ENCODE results near the gene LLGL2.
A peak's percentile ranks its signal among the peaks of the same experiment; 100 is the strongest.

LLGL2 gene

DNA sequence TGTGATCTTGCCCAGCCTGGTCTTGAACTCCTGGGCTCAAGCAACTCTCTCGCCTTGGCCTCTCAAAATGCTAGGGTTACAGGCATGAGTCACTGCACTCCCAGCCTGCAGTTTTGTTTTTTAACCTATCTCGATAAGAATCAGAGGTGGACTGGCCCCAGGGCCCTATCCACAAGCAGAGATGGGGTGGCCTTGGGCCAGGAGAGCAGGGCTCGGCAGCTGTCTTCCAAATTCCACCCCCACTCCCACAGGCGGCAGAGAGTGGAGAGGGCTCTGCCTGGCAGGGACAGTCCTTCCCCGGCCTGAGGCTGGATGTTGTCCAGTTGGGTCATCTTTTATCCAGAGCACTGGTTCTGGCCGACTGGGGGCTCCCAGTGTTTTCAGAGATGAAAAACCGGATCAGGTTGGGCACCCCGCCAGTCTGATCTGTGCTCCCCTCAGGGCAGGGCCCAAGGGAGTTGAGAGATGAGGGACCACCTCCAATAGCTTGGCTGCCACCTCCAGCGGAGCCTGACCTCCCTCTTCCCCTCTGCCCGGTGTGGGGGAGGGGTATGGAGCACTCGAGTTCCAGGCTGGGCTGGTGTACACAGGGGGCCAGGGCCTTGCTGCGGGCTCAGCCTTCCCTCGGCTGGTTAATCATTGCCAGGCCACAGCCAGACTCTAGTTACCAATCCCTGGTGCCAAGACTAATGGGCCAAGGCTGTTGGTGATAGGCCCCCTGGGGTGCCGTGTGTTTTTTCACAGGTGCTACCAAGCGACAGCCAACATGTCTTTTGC lies 31.8 kb downstream of the LLGL2 start:
- Histone ChIP-seq H3K4me2 (peak overlapping the region; percentile 21 to 89 (median 75)), H3K36me3 (peaks cover 0 to 7% (median 0%) of the 10 kb centered on the region in 11 experiments; a peak in 6 of 22 replicates), H3K27me3 (no peaks in the 10 kb centered on the region), H3K9ac (peak overlapping the region in 8 of 11 experiments; percentile 3 to 65 (median 52); a peak in 13 of 22 replicates), H3K27ac (peak overlapping the region in 7 of 11 experiments; percentile 26 to 67 (median 48); a peak in 13 of 22 replicates), H3K4me3 (peak overlapping the region in 1 of 10 experiments; percentile 5; a peak in 1 of 20 replicates), H4K20me1 (peaks cover 0 to 6% (median 0%) of the 10 kb centered on the region in 11 experiments; a peak in 3 of 22 replicates), H3K9me3 (replicated peaks in 1 of 11) (no peaks in the 10 kb centered on the region), H3K4me1 (peaks cover 12 to 53% (median 35%) of the 10 kb centered on the region in 10 experiments; a peak in 19 of 20 replicates)
- TF ChIP-seq Cebpa-rat (IDR thresholded peaks at IDR 0.05) = no peak

DNA sequence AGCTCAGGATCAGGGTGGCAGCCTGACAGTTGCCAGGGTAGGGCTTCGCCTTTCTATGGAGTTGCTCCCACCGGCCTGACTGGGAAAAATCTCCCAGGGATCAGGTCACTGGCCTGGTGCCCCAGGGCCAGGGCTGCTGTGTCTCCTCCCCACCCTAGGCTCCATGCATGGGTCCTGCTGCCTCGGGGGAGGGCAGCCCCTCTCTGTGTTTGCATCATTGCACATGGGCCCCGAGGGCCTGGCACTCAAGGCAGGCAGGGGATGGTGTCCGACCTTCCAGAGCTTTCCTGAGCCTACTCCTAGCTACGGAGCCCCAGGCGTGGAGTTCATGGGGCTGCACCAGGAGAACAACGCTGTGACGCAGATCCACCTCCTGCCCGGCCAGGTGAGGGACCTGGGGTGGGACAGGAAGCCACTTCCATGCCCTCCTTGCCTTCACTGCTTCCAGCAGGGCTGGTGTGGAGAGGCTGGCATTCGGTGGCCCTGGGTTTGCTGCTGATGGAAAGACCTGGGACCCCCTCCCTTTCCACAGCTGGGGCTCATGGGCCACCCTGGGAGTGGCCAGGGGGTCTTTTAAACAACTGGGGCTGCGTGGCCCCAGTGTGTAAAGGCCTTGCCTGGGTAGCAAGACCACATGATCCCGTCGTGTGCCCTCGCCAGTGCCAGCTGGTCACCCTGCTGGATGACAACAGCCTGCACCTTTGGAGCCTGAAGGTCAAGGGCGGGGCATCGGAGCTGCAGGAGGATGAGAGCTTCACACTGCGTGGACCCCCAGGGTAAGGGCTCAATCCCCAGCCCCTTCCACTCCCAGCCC lies 32.6 kb downstream of the LLGL2 start:
- Histone ChIP-seq H3K9ac (peak overlapping the region in 7 of 11 experiments; percentile 3 to 65 (median 55); a peak in 12 of 22 replicates), H3K36me3 (peaks cover 1 to 14% (median 4%) of the 10 kb centered on the region in 11 experiments; a peak in 17 of 22 replicates), H3K27ac (peak overlapping the region in 7 of 11 experiments; percentile 26 to 67 (median 48); a peak in 12 of 22 replicates), H3K9me3 (replicated peaks in 1 of 11) (no peaks in the 10 kb centered on the region), H3K4me2 (peak overlapping the region in 10 of 11 experiments; percentile 58 to 89 (median 80); a peak in 20 of 22 replicates), H3K4me1 (peaks cover 12 to 48% (median 35%) of the 10 kb centered on the region in 10 experiments; a peak in 19 of 20 replicates), H3K27me3 (no peaks in the 10 kb centered on the region), H3K4me3 (no peak overlapping the region), H4K20me1 (peaks cover 0 to 1% (median 0%) of the 10 kb centered on the region in 11 experiments; a peak in 3 of 22 replicates)
- TF ChIP-seq Cebpa-rat (IDR thresholded peaks at IDR 0.05) = no peak

DNA sequence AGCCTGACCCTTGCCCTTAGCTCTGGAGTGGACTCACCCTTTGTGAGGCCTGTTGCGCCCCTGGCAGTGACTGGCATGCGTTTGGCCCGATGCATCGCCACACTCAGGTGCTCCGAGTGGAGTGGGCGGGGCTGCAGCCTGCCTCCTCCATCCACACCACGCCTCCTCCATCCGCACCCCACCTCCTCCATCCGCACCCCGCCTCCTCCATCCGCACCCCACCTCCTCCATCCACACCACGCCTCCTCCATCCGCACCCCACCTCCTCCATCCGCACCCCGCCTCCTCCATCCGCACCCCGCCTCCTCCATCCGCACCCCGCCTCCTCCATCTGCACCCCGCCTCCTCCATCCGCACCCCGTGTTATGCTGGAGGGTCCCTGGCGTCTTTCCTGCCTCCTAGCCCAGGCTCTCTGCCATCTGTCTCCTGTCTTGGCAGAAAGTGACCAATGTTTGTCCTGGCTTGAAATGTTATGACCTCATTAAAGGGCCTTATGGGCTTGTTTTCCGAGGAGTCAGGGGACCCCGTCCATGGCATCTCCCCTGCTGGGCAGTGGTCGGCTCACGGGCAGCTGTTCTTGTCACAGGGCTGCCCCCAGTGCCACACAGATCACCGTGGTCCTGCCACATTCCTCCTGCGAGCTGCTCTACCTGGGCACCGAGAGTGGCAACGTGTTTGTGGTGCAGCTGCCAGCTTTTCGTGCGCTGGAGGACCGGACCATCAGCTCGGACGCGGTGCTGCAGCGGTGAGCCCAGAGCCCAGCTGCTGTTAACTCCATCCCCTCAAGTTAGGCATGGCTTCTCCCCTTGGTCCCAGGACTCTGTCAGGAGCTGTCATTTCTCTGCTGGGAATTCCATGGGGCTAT lies 33.4 kb downstream of the LLGL2 start:
- H3K27ac ChIP-seq = no peak overlapping the region
- H4K20me1 ChIP-seq = no peaks in the 10 kb centered on the region; a peak in 2 of 22 replicates
- H3K9me3 ChIP-seq (replicated peaks in 1 of 11) = no peaks in the 10 kb centered on the region
- H3K27me3 ChIP-seq = no peaks in the 10 kb centered on the region
- H3K36me3 ChIP-seq = peaks cover 7 to 22% (median 13%) of the 10 kb centered on the region in 11 experiments; a peak in 20 of 22 replicates
- no peak for TF ChIP-seq Cebpa-rat (IDR thresholded peaks at IDR 0.05)
- H3K4me1 ChIP-seq = peaks cover 12 to 47% (median 35%) of the 10 kb centered on the region in 10 experiments; a peak in 19 of 20 replicates
- peak overlapping the region in 1 of 11 experiments; percentile 5; a peak in 1 of 22 replicates for H3K9ac ChIP-seq
- H3K4me2 ChIP-seq = peak overlapping the region in 2 of 11 experiments; percentile 75 to 89; a peak in 3 of 22 replicates
- no peak overlapping the region for H3K4me3 ChIP-seq

DNA sequence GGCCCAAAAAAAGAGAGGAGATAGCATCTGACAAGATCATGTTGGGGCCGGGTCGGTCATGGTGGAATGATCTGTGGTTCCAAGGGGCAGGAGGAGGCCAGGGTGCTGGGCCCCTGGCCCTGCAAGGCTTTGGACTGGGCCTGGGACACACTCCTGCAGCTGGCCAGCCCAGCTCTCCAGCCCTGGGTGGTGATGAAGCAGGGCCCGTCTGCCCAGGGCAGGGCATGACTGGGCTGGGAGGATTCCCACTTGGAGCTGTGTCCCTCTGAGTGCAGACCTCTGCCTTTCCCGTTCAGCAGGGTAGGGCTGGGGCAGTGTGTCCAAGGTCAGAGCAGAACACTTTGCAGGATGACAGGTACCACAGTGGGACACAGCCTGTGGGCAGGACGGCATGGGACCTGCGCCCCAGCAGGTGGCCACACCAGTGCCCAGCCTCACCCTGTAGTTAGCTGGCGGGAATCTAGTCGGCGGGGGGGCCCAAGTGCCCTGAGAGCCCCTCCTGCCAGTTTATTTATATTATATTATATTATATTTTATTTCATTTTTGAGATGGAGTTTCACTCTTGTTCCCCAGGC lies 34.5 kb downstream of the LLGL2 start:
- no peak overlapping the region for H3K4me2 ChIP-seq
- H3K4me1 ChIP-seq = peaks cover 12 to 44% (median 35%) of the 10 kb centered on the region in 10 experiments; a peak in 19 of 20 replicates
- H3K9ac ChIP-seq = 0 out of 22 replicates have a peak overlapping the region, but pooled peaks of 1 of the 11 experiments have one; percentile 5
- H3K9me3 ChIP-seq (replicated peaks in 1 of 11) = no peaks in the 10 kb centered on the region
- peak overlapping the region in 1 of 11 experiments; percentile 13; a peak in 2 of 22 replicates for H3K27ac ChIP-seq
- H4K20me1 ChIP-seq = no peaks in the 10 kb centered on the region; a peak in 3 of 22 replicates
- peaks cover 7 to 33% (median 22%) of the 10 kb centered on the region in 11 experiments; a peak in 20 of 22 replicates for H3K36me3 ChIP-seq
- no peaks in the 10 kb centered on the region for H3K27me3 ChIP-seq
- H3K4me3 ChIP-seq = no peak overlapping the region
- TF ChIP-seq Cebpa-rat (IDR thresholded peaks at IDR 0.05) = no peak

DNA sequence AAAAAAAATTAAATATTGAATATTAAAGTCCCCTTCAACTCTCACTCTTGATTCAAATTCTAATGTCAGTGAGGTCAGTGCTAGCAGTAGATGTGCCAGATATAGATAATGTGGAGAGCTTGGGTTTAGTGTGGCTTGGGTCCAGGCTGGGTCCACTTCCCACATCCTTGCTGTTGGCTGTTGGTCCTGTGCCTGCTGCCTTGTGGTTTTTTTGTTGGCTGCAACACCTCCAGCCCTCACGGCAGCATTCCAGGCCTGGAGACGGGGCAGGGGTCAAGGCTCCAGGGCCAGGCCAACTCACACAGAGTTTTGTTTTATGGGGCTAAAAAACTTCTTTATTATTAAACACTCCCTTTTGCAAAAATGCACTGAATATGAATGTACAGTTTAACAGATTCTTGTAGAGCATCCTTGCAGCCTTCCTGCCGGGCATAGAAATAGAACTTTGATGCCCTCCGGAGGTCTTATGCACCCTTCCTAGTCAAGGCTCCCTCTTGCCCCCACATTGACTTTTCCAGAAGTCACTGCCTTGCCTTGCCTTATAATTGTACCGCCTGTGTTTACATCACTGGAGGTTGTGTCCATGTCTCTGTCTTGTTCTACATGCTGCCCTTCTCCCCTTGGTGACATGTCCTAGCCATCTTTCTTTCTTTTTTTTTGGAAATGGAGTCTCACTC lies 36.6 kb downstream of the LLGL2 start:
- H3K4me3 ChIP-seq = no peak overlapping the region
- H4K20me1 ChIP-seq = no peaks in the 10 kb centered on the region; a peak in 3 of 22 replicates
- H3K4me1 ChIP-seq = peaks cover 16 to 38% (median 29%) of the 10 kb centered on the region in 10 experiments
- H3K27me3 ChIP-seq = no peaks in the 10 kb centered on the region
- peaks cover 7 to 44% (median 31%) of the 10 kb centered on the region in 11 experiments; a peak in 20 of 22 replicates for H3K36me3 ChIP-seq
- H3K4me2 ChIP-seq = 0 out of 22 replicates have a peak overlapping the region, but pooled peaks of 2 of the 11 experiments have one; percentile 6 to 18
- H3K9ac ChIP-seq = no peak overlapping the region
- H3K9me3 ChIP-seq (replicated peaks in 1 of 11) = no peaks in the 10 kb centered on the region
- H3K27ac ChIP-seq = no peak overlapping the region
- no peak for TF ChIP-seq Cebpa-rat (IDR thresholded peaks at IDR 0.05)

DNA sequence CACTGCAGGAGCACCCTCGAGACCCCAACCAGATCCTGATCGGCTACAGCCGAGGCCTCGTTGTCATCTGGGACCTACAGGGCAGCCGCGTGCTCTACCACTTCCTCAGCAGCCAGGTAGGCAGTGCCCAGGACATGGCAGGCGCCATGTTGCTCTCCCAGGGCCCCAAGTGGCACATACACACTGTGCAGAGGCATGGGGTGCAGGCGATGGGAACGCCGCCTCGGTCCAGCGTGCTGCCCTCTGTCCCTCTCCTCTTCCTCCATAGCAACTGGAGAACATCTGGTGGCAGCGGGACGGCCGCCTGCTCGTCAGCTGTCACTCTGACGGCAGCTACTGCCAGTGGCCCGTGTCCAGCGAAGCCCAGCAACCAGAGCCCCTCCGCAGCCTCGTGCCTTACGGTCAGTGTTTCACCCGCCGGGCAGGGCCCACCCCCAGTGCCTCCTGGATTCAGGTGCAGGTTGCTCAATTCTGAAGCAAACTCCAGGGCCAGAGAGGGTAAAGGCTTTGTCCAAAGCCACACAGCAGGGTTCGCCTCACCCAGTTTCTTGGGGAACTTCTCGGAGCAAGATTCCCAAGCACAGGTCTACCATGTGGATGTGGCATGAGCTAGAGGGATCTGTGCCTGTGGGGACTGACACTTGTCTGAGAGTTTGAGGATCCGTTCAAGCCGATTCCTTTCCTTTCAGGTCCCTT lies 37.7 kb downstream of the LLGL2 start:
- no peaks in the 10 kb centered on the region; a peak in 2 of 22 replicates for H4K20me1 ChIP-seq
- H3K27ac ChIP-seq = no peak overlapping the region
- no peak overlapping the region for H3K4me3 ChIP-seq
- peaks cover 7 to 44% (median 31%) of the 10 kb centered on the region in 11 experiments; a peak in 20 of 22 replicates for H3K36me3 ChIP-seq
- H3K9me3 ChIP-seq (replicated peaks in 1 of 11) = no peaks in the 10 kb centered on the region
- no peak overlapping the region for H3K4me2 ChIP-seq
- peaks cover 9 to 31% (median 24%) of the 10 kb centered on the region in 10 experiments for H3K4me1 ChIP-seq
- TF ChIP-seq Cebpa-rat (IDR thresholded peaks at IDR 0.05) = no peak
- H3K27me3 ChIP-seq = no peaks in the 10 kb centered on the region
- H3K9ac ChIP-seq = 0 out of 22 replicates have a peak overlapping the region, but pooled peaks of 1 of the 11 experiments have one; percentile 9

DNA sequence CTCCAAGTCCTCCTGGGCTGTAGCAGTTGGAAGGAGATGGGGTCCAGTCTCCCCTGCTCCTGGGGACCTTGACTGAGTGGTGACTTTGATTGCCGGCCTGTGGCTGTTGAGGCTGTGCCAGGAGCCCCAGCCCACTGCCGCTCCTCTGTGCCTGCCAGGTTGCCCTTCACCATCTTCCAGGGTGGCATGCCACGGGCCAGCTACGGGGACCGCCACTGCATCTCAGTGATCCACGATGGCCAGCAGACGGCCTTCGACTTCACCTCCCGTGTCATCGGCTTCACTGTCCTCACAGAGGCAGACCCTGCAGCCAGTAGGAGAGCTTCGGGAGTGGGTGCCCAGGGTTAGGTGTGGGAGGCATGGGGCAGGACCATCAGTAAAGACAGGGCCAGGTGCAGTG lies 38.7 kb downstream of the LLGL2 start:
- H3K4me3 ChIP-seq = no peak overlapping the region
- H3K36me3 ChIP-seq = peaks cover 7 to 48% (median 32%) of the 10 kb centered on the region in 11 experiments; a peak in 20 of 22 replicates
- peaks cover 9 to 30% (median 21%) of the 10 kb centered on the region in 10 experiments for H3K4me1 ChIP-seq
- H3K9ac ChIP-seq = 0 out of 22 replicates have a peak overlapping the region, but pooled peaks of 1 of the 11 experiments have one; percentile 9
- no peak overlapping the region for H3K27ac ChIP-seq
- no peak for TF ChIP-seq Cebpa-rat (IDR thresholded peaks at IDR 0.05)
- H4K20me1 ChIP-seq = no peaks in the 10 kb centered on the region; a peak in 2 of 22 replicates
- no peaks in the 10 kb centered on the region for H3K27me3 ChIP-seq
- H3K4me2 ChIP-seq = no peak overlapping the region
- H3K9me3 ChIP-seq (replicated peaks in 1 of 11) = no peaks in the 10 kb centered on the region
